ENCODE results near the gene LEFTY1.
A peak's percentile ranks its signal among the peaks of the same experiment; 100 is the strongest.

Gene LEFTY1

DNA sequence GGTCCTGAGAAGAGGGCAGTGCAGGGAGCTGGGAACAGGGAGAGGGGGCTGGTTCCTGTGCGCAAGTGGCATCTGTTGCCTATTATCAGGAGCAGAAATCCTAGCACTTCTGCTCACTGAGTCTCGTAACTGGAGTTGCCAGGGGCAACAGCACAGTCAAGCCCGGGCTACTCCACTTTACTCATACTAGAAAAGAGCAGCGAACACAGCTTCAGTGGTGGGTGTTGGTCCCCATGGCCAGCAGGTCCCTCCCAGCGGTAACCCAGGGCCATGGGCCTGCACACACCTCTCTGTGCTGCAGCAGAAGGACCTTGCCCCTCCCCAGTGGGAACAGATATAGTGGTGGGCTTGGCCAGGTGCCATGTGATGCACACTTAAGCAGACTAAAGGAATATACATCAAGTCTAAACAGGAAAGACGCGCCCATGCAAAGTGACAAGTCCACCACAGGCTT is 26.6 kb upstream of the LEFTY1 start:
- DNase-seq: no peak

GRCh38 chr1:225914947-225915346 is 26.0 kb upstream of the LEFTY1 start:
- DNase-seq: no peak

- no peak for DNase-seq
These were observed 25.4 kb upstream of the LEFTY1 start for GRCh38 chr1:225914391-225914790.

- peak; percentile 63 for DNase-seq
These were observed 22.5 kb upstream of the LEFTY1 start for GRCh38 chr1:225911191-225912130.

DNA sequence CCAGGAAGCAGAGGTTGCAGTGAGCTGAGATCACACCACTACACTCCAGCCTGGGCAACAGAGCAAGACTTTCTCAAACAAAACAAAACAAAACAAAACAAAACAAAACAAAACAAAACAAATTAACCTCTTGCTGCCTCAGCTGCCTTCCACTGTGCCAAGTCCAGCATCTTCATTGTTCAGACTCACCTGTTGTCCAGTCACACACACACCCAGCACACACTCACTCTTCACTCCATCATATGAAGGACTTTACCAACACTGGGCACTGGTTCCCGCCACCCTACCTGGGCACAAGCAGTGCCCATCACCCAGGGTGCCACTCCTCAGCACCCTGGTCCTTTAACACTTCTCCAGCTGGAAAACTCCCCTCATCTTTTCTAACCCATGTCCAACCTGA is 20.5 kb upstream of the LEFTY1 start:
- no peak for DNase-seq

- no peak for DNase-seq
These were observed 19.8 kb upstream of the LEFTY1 start for GRCh38 chr1:225908773-225909172.

- no peak for DNase-seq
These were observed 19.2 kb upstream of the LEFTY1 start for GRCh38 chr1:225908013-225908640.

GRCh38 chr1:225907341-225907740 is 18.4 kb upstream of the LEFTY1 start:
- DNase-seq: no peak

DNA sequence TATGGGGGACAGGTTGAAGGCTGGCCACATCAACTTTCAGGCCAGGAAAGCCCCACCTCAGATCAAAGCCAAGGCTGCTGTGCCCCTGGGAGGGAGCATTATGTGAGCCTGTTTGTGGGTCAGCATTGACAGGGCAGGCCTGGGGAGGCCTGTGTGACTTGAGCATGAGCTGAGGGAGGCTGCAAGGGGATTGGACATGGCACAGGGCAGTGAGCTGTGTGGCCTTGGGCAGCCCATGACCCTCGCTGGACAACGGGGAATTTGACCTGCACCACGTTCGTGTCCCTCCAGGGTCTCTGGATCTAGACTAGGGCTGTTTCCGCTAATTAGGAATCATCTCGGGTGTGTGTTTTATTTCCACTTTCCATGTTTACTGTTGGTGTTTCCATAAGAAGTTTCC is 17.5 kb upstream of the LEFTY1 start:
- no peak for DNase-seq

GRCh38 chr1:225903623-225904022 is 14.7 kb upstream of the LEFTY1 start:
- DNase-seq: no peak

- no peak for DNase-seq
These were observed 10.3 kb upstream of the LEFTY1 start for GRCh38 chr1:225899044-225899925.

DNA sequence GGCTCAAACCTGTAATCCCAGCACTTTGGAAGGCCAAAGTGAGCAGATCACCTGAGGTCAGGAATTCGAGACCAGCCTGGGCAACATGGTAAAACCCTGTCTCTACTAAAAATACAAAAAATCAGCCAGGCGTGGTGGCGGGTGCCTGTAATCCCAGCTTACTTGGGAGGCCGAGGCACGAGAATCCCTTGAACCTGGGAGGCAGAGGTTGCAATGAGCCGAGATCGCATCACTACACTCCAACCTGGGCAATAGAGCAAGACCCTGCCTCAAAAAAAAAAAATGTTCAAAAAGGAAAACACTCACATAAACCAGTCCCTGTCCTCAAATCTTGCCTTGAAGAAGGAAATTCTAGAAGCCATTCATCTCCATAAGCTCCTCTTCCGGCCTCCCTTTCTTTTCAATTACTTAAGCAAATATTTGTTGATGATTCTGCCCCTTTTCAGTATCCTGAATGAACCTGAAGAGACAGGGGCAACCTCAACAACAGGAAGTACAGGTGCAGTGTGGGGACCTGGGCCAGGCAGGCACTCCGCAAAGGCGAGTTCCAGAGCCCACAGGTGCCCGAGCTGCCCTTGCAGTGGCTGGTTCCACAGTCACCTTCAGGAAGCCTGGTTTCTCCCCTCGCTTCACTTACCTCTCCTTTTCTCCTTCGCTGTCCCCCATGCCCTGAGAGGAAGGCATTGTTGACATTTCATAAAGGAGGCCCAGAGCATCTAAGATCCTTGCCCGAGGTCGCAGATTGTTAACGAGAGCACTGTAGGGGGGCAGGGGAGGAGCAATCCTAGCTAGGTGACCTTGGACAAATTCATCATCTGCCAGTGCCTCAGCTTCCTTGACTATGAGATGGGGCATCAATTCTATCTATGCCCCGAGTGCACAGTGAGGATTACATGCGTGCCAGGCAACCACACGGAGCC is 8.9 kb upstream of the LEFTY1 start:
- DNase-seq: no peak

DNA sequence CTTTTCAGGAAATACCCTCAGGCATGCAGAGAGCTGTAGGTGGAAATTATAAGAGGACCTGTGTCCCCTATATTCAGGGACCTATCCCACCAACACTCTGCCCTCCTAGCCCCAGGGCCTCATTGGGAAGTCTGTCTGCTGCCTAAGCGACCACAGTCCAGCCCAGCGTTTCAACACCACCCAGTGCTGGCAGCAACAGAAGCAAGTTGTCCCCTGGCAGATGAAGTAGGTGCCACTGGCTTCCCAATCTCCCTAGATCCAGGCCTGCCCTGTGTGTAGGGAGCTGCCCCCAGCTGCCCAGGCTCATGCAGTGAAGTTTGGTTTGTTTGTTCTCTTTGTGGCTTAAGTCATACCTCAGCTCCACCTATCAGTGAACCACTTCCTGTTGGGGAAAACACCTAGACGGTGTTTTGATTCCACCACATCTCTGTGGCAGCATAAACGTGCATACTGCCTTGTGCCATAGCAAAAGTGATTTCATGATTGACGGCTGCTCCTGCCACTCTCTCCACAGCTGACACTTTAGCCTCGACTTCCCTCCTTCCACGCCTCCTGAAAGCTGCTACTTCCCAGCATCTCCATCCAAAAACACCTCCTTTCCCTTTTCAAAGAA is 8.1 kb upstream of the LEFTY1 start:
- peak; percentile 72 for DNase-seq

- DNase-seq: no peak
These were observed 7.5 kb upstream of the LEFTY1 start for GRCh38 chr1:225896494-225896893.

GRCh38 chr1:225892307-225892706 is 3.4 kb upstream of the LEFTY1 start:
- DNase-seq: no peak

- no peak for DNase-seq
These were observed 2.5 kb upstream of the LEFTY1 start for GRCh38 chr1:225891229-225891972.

- DNase-seq: no peak
These were observed 1.6 kb upstream of the LEFTY1 start for GRCh38 chr1:225890346-225891228.

GRCh38 chr1:225889743-225890142 is 797 bp upstream of the LEFTY1 start:
- no peak for DNase-seq

- DNase-seq: no peak
These were observed 553 bp downstream of the LEFTY1 start for GRCh38 chr1:225888289-225888897.

Measured in stimulated activated CD4-positive, alpha-beta T cell treated with anti-CD3 and anti-CD28 coated beads, Interleukin-1b, Interleukin-23, amount 100 ng/mL, for 48 hours (primary cell).